ENCODE measurements around the gene RXFP1. TPM values are rescaled to one million over a fixed set of nuclear protein-coding genes. Genes with fewer than 3 reads are reported as not detected.

RXFP1 gene
- total RNA-seq, 1 experiment from 2014 or later, result not detected

DNA sequence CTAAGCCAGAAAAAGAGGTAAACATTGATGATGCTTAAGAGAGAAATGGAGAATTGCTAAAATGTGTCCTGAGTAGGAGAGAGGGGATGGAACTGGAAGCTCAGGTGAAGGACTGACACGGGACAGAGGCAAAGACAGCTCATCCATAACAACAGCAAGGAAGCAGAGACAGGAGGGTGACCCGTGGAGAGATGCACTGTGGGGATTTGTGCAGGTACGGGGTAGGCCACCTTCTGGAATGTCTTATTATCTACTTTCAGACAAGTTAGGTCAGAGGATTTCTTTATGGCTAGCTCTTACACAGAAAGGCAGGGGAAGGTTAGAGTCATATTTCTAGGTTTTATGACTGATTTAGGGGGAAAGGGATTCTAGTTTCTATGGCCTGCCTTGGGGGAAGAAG is 31.7 kb downstream of the RXFP1 start:
- in situ Hi-C loops (cut with HindIII; ENCODE audit: low pct_unique_long_range_greater_than_20kb, low sequenced_read_pairs) (no loop called here), intact Hi-C loops (cut with micrococcal nuclease; ENCODE audit: unreplicated experiment) (no loop called here)
- no peaks in the 10 kb centered on the region for H3K36me3 ChIP-seq (ENCODE audit: control insufficient read depth, insufficient read depth, low read length)
- no peak for TF ChIP-seq POLR2AphosphoS5 (IDR thresholded peaks at IDR 0.05; ENCODE audit: low read depth, low read length)
- TF ChIP-seq, protein P1, sequence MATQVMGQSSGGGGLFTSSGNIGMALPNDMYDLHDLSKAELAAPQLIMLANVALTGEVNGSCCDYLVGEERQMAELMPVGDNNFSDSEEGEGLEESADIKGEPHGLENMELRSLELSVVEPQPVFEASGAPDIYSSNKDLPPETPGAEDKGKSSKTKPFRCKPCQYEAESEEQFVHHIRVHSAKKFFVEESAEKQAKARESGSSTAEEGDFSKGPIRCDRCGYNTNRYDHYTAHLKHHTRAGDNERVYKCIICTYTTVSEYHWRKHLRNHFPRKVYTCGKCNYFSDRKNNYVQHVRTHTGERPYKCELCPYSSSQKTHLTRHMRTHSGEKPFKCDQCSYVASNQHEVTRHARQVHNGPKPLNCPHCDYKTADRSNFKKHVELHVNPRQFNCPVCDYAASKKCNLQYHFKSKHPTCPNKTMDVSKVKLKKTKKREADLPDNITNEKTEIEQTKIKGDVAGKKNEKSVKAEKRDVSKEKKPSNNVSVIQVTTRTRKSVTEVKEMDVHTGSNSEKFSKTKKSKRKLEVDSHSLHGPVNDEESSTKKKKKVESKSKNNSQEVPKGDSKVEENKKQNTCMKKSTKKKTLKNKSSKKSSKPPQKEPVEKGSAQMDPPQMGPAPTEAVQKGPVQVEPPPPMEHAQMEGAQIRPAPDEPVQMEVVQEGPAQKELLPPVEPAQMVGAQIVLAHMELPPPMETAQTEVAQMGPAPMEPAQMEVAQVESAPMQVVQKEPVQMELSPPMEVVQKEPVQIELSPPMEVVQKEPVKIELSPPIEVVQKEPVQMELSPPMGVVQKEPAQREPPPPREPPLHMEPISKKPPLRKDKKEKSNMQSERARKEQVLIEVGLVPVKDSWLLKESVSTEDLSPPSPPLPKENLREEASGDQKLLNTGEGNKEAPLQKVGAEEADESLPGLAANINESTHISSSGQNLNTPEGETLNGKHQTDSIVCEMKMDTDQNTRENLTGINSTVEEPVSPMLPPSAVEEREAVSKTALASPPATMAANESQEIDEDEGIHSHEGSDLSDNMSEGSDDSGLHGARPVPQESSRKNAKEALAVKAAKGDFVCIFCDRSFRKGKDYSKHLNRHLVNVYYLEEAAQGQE (IDR thresholded peaks at IDR 0.05; ENCODE audit: insufficient read depth in 1 of 2, low read depth in 2 of 2, low read length in 1 of 2), result no peak
- no peak for TF ChIP-seq TCF7L2 (IDR thresholded peaks at IDR 0.05; ENCODE audit: low read depth, low read length)
- TF ChIP-seq SIN3A (IDR thresholded peaks at IDR 0.05; ENCODE audit: borderline replicate concordance, insufficient read depth, low read depth, low read length), result no peak
- TF ChIP-seq, protein P2, sequence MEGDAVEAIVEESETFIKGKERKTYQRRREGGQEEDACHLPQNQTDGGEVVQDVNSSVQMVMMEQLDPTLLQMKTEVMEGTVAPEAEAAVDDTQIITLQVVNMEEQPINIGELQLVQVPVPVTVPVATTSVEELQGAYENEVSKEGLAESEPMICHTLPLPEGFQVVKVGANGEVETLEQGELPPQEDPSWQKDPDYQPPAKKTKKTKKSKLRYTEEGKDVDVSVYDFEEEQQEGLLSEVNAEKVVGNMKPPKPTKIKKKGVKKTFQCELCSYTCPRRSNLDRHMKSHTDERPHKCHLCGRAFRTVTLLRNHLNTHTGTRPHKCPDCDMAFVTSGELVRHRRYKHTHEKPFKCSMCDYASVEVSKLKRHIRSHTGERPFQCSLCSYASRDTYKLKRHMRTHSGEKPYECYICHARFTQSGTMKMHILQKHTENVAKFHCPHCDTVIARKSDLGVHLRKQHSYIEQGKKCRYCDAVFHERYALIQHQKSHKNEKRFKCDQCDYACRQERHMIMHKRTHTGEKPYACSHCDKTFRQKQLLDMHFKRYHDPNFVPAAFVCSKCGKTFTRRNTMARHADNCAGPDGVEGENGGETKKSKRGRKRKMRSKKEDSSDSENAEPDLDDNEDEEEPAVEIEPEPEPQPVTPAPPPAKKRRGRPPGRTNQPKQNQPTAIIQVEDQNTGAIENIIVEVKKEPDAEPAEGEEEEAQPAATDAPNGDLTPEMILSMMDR (IDR thresholded peaks at IDR 0.05), result no peak
- DNase-seq (ENCODE audit: low read depth, low spot score), result no peak
- ChIA-PET CTCF (no interaction called here), POLR2A (no interaction called here)
- H3K4me3 ChIP-seq (ENCODE audit: low read depth in 2 of 2, low read length in 2 of 2), result no peak overlapping the region
- no peak for ATAC-seq
- H3K9me3 ChIP-seq (ENCODE audit: control insufficient read depth, insufficient read depth, low read depth, low read length), result no peaks in the 10 kb centered on the region
- no peaks in the 10 kb centered on the region for H3K27me3 ChIP-seq (ENCODE audit: control insufficient read depth, insufficient read depth, low read length)
- H3K27ac ChIP-seq (ENCODE audit: low read length), result no peak overlapping the region
- no TSS peak for BruUV-seq (replicated peaks)
- H3K4me1 ChIP-seq (ENCODE audit: control insufficient read depth, insufficient read depth, low read length), result no peaks in the 10 kb centered on the region

DNA sequence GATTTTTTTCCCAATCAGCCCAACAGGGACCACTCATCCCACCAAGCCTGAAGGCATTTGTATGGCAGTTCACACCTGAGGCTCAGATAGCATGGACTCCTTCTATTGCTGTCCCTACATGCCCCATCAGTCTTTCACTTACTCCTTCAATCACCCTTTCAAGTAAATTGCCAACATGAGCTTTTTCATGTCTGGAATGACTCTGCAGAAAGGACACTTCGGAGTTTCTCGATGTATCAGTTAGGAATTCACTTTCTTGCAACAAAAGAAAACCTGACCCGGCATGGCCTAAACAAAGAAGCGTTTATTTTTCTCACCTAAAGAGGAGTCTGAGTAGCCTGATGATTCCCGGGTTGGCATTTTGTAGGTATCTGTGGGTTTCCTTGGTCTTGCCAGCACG is 38.6 kb downstream of the RXFP1 start:
- Histone ChIP-seq H3K4me3 (ENCODE audit: low read depth in 2 of 2, low read length in 2 of 2) (no peak overlapping the region), H3K9me3 (ENCODE audit: control insufficient read depth, insufficient read depth, low read depth, low read length) (no peaks in the 10 kb centered on the region), H3K27me3 (ENCODE audit: control insufficient read depth, insufficient read depth, low read length) (no peaks in the 10 kb centered on the region), H3K4me1 (ENCODE audit: control insufficient read depth, insufficient read depth, low read length) (no peaks in the 10 kb centered on the region), H3K27ac (ENCODE audit: low read length) (no peak overlapping the region), H3K36me3 (ENCODE audit: control insufficient read depth, insufficient read depth, low read length) (no peaks in the 10 kb centered on the region)
- in situ Hi-C loops (cut with HindIII; ENCODE audit: low pct_unique_long_range_greater_than_20kb, low sequenced_read_pairs) (no loop called here), intact Hi-C loops (cut with micrococcal nuclease; ENCODE audit: unreplicated experiment) (no loop called here)
- DNase-seq (ENCODE audit: low read depth, low spot score) (no peak), ATAC-seq (no peak)
- CTCF ChIA-PET, result no interaction called here
- POLR2A ChIA-PET, result no interaction called here
- BruUV-seq (replicated peaks), result no TSS peak
- TF ChIP-seq SIN3A (IDR thresholded peaks at IDR 0.05; ENCODE audit: borderline replicate concordance, insufficient read depth, low read depth, low read length) (no peak), POLR2AphosphoS5 (IDR thresholded peaks at IDR 0.05; ENCODE audit: low read depth, low read length) (no peak), TCF7L2 (IDR thresholded peaks at IDR 0.05; ENCODE audit: low read depth, low read length) (no peak)
- TF ChIP-seq, protein P2 (IDR thresholded peaks at IDR 0.05), result no peak
- TF ChIP-seq, protein P1 (IDR thresholded peaks at IDR 0.05; ENCODE audit: insufficient read depth in 1 of 2, low read depth in 2 of 2, low read length in 1 of 2), result no peak
